Aorta (tissue), 5 donors: ENCODE measurements around the gene SIGLEC8. TPM values are rescaled to one million over a fixed set of nuclear protein-coding genes. Genes with fewer than 3 reads are reported as not detected.
"Not testable (repeated sequence)": the region's sequence is repeated elsewhere in the genome, so short reads cannot be mapped to it uniquely, and the experiment has no call there.

ENCODE experiments used
- ATAC-seq: fragments of 200-7000 bp; cut with Tn5 transposase; one replicate; pipeline ENCODE4 v1.9.1; 2022; ENCODE audit warnings: moderate library complexity; ENCODE audit not compliant: low FRiP score
- DNase-seq, 2 donors: peaks; one replicate each; pipeline ENCODE4 v3.0.0-alpha.2; 2020
- H3K27ac ChIP-seq, 2 donors: one replicate each; pipeline ENCODE4 v1.5.1; 2013; ENCODE audit warnings: low read length in 2 of 2, mild to moderate bottlenecking in 2 of 2, moderate library complexity in 2 of 2, control low read depth in 1 of 2, inconsistent platforms in 1 of 2, low read depth in 1 of 2
- H3K27me3 ChIP-seq, 2 donors: one replicate each; pipeline ENCODE4 v1.6.1; 2013; ENCODE audit warnings: control low read depth in 1 of 2, low read length in 1 of 2, mild to moderate bottlenecking in 1 of 2, moderate library complexity in 1 of 2; ENCODE audit not compliant: insufficient read depth in 2 of 2, control insufficient read depth in 1 of 2
- H3K36me3 ChIP-seq, 2 donors: one replicate each; pipeline ENCODE4 v1.6.1; 2013; ENCODE audit warnings: control low read depth in 1 of 2, low read length in 1 of 2, mild to moderate bottlenecking in 1 of 2; ENCODE audit not compliant: insufficient read depth in 2 of 2, control insufficient read depth in 1 of 2
- H3K4me1 ChIP-seq, 2 donors: one replicate each; pipeline ENCODE4 v1.6.1; 2013; ENCODE audit warnings: low read length in 2 of 2, control low read depth in 1 of 2, mild to moderate bottlenecking in 1 of 2, moderate library complexity in 1 of 2; ENCODE audit not compliant: insufficient read depth in 2 of 2, control insufficient read depth in 1 of 2
- H3K4me3 ChIP-seq, 2 donors: one replicate each; pipeline ENCODE4 v1.5.1; 2013; ENCODE audit warnings: low read length in 2 of 2, control low read depth in 1 of 2, mild to moderate bottlenecking in 1 of 2
- H3K9me3 ChIP-seq: one replicate; pipeline ENCODE4 v1.6.1; 2013; ENCODE audit warnings: mild to moderate bottlenecking, low read length; ENCODE audit not compliant: control insufficient read depth
- WGBS, 2 donors: extraction: QIAGEN DNeasy Blood & Tissue Kit; methylation state at CpG; one replicate each; pipeline ENCODE4 v1.1.7; 2013; 5-methylcytosine and 5-hydroxymethylcytosine counted together
- intact Hi-C, 2 donors: fragments of 100-400 bp; cut with DNase I; formaldehyde crosslinking; loops; one replicate each; pipeline versions ENCODE4 v1.14.2 to v1.15.0; 2022
- polyA plus RNA-seq, 2 donors: library from polyadenylated mRNA; stranded (reverse); fragments of 200-250 nt; gene quantifications; one replicate each; pipeline ENCODE4 v1.2.3, GENCODE V29; 2013
- total RNA-seq, 2 donors: library from RNA; stranded (reverse); fragmentation: NEBNext Ultra II Directional; extraction: Animal tissue kit (Norgen Biotek cat#: 25700); gene quantifications; one replicate each; pipeline ENCODE4 v1.2.1, GENCODE V29; 2021
- donor health status: healthy with polysubstance abuse.
- donor health status: Bipolar disorder and iron deficiency.
- donor health status: DM: no; HTN: no; CAD: no.
- donor health status: DM: no; HTN: no; CAD: no.
- donor health status: DM: yes; HTN: yes; CAD: no.

Gene SIGLEC8
- total and polyA plus RNA-seq, 4 donors, result 0.15 to 1.1 (median 0.42) TPM

GRCh38 chr19:51422053-51422448 lies 36.2 kb downstream of the SIGLEC8 start:
- ATAC-seq, result peak; percentile 88
- intact Hi-C loops, result no loop called here
- peak; percentile 88 to 92 for DNase-seq
- Histone ChIP-seq H3K4me3 (no peak overlapping the region), H3K27me3 (no peaks in the 10 kb centered on the region), H3K4me1 (no peaks in the 10 kb centered on the region), H3K9me3 (no peaks in the 10 kb centered on the region), H3K36me3 (no peaks in the 10 kb centered on the region), H3K27ac (no peak overlapping the region)
- 4 to 9% methylated on average over 19 of the region's 19 CpGs for WGBS, 2 donors

- no peak overlapping the region for H3K27ac ChIP-seq
- no peak overlapping the region for H3K4me3 ChIP-seq
- intact Hi-C loops, result no loop called here
- ATAC-seq, result no peak
- H3K9me3 ChIP-seq, result no peaks in the 10 kb centered on the region
- no peaks in the 10 kb centered on the region for H3K36me3 ChIP-seq
- no peaks in the 10 kb centered on the region for H3K27me3 ChIP-seq
- peak in 1 of 2 donors; percentile 46 for DNase-seq
- 8 to 11% methylated on average over 34 to 39 of the region's 39 CpGs for WGBS, 2 donors
- no peaks in the 10 kb centered on the region for H3K4me1 ChIP-seq
Observed at GRCh38 chr19:51421229-51422052, 36.8 kb downstream of the SIGLEC8 start.

- intact Hi-C loops, result not testable (repeated sequence)
Observed at GRCh38 chr19:51420511-51420910, 37.7 kb downstream of the SIGLEC8 start.

GRCh38 chr19:51418707-51419106 lies 39.5 kb downstream of the SIGLEC8 start:
- DNase-seq (peak in 1 of 2 donors; percentile 14), ATAC-seq (no peak)
- H3K27me3 ChIP-seq, result no peaks in the 10 kb centered on the region
- no peaks in the 10 kb centered on the region for H3K36me3 ChIP-seq
- intact Hi-C loops, result no loop called here
- WGBS, 2 donors, result 85 to 86% methylated on average over 2 of the region's 2 CpGs
- H3K4me1 ChIP-seq, result no peaks in the 10 kb centered on the region
- H3K27ac ChIP-seq, result no peak overlapping the region
- no peaks in the 10 kb centered on the region for H3K9me3 ChIP-seq
- H3K4me3 ChIP-seq, result no peak overlapping the region

More at GRCh38 chr19:51420511-51420910, 37.7 kb downstream of the SIGLEC8 start:
- 85 to 86% methylated on average over 11 of the region's 11 CpGs for WGBS, 2 donors
- H3K4me1 ChIP-seq, H3K27me3 ChIP-seq, H3K4me3 ChIP-seq, H3K27ac ChIP-seq, ATAC-seq, H3K9me3 ChIP-seq, H3K36me3 ChIP-seq: not testable (repeated sequence)
- DNase-seq, result peak in 1 of 2 donors; percentile 3

- no peaks in the 10 kb centered on the region for H3K36me3 ChIP-seq
- 67 to 84% methylated on average over 3 of the region's 3 CpGs for WGBS, 2 donors
- DNase-seq, result no peak
- no peak overlapping the region for H3K27ac ChIP-seq
- H3K9me3 ChIP-seq, result no peaks in the 10 kb centered on the region
- no peaks in the 10 kb centered on the region for H3K27me3 ChIP-seq
- H3K4me3 ChIP-seq, result no peak overlapping the region
- intact Hi-C loops, result no loop called here
- H3K4me1 ChIP-seq, result no peaks in the 10 kb centered on the region
- ATAC-seq, result peak; percentile 9
Observed at GRCh38 chr19:51417810-51418157, 40.5 kb downstream of the SIGLEC8 start.

GRCh38 chr19:51417107-51417809 lies 41.0 kb downstream of the SIGLEC8 start, which contains the start of gene SIGLEC10:
Gene SIGLEC10 (minus strand): TSS chr19:51417642. CDS start chr19:51417581, 61 bp downstream.
- no peaks in the 10 kb centered on the region for H3K9me3 ChIP-seq
- H3K36me3 ChIP-seq, result no peaks in the 10 kb centered on the region
- H3K4me3 ChIP-seq, result no peak within 1 kb of the TSS
- no peaks in the 10 kb centered on the region for H3K27me3 ChIP-seq
- 60 to 66% methylated on average over 20 to 21 of the region's 21 CpGs for WGBS, 2 donors
- no peaks in the 10 kb centered on the region for H3K4me1 ChIP-seq
- peak; percentile 19 for ATAC-seq
- peak; percentile 80 to 84 for DNase-seq
- intact Hi-C loops, result no loop called here
- no peak within 1 kb of the TSS for H3K27ac ChIP-seq

GRCh38 chr19:51416422-51416821 lies 41.8 kb downstream of the SIGLEC8 start:
- 78% methylated on average over 10 to 15 of the region's 15 CpGs for WGBS, 2 donors
- H3K4me1 ChIP-seq, H3K4me3 ChIP-seq, H3K9me3 ChIP-seq, H3K27ac ChIP-seq, H3K36me3 ChIP-seq, ATAC-seq, H3K27me3 ChIP-seq, intact Hi-C loops: not testable (repeated sequence)
- DNase-seq, result peak in 1 of 2 donors; percentile 52

GRCh38 chr19:51415187-51415586 lies 43.1 kb downstream of the SIGLEC8 start:
- DNase-seq (peak in 1 of 2 donors; percentile 57), ATAC-seq (no peak)
- Histone ChIP-seq H3K27ac (no peak overlapping the region), H3K4me3 (no peak overlapping the region), H3K4me1 (no peaks in the 10 kb centered on the region), H3K36me3 (no peaks in the 10 kb centered on the region), H3K27me3 (no peaks in the 10 kb centered on the region), H3K9me3 (no peaks in the 10 kb centered on the region)
- 83 to 86% methylated on average over 12 of the region's 12 CpGs for WGBS, 2 donors
- intact Hi-C loops, result no loop called here
